WTC11 (cell line): ENCODE measurements around the gene ACOXL.

Experiments used
- ATF1 ChIP-seq: sonication (generic); formaldehyde crosslinking; IDR thresholded peaks from 2 replicates; pipeline ENCODE4 v1.8.1; 2023; ENCODE audit warnings: mild to moderate bottlenecking, moderate library complexity, missing genetic modification reagents
- CREM ChIP-seq: sonication (generic); formaldehyde crosslinking; IDR thresholded peaks from 2 replicates; pipeline ENCODE4 v1.8.1; 2022; ENCODE audit warnings: mild to moderate bottlenecking, missing genetic modification reagents, moderate library complexity
- FOXJ3 ChIP-seq: sonication (generic); formaldehyde crosslinking; IDR thresholded peaks from 2 replicates; pipeline ENCODE4 v1.9.0; 2021; ENCODE audit warnings: missing genetic modification reagents, mild to moderate bottlenecking, borderline replicate concordance
- FOXK1 ChIP-seq: sonication (generic); formaldehyde crosslinking; IDR thresholded peaks from 2 replicates; pipeline ENCODE4 v1.8.0; 2022; ENCODE audit warnings: mild to moderate bottlenecking, moderate library complexity, missing genetic modification reagents
- NR2C2 ChIP-seq: sonication (generic); formaldehyde crosslinking; IDR thresholded peaks from 2 replicates; pipeline ENCODE4 v1.8.0; 2022; ENCODE audit warnings: mild to moderate bottlenecking, missing genetic modification reagents
- NR3C1 ChIP-seq: sonication (generic); formaldehyde crosslinking; conservative IDR thresholded peaks from 2 replicates; pipeline ENCODE4 v1.8.1; 2023; ENCODE audit warnings: low read depth, mild to moderate bottlenecking, missing genetic modification reagents
- SMAD4 ChIP-seq: sonication (generic); formaldehyde crosslinking; IDR thresholded peaks from 2 replicates; pipeline ENCODE4 v1.8.0; 2022; ENCODE audit warnings: mild to moderate bottlenecking, missing genetic modification reagents
- ZNF121 ChIP-seq: sonication (generic); formaldehyde crosslinking; IDR thresholded peaks from 2 replicates; pipeline ENCODE4 v1.8.0; 2023; ENCODE audit warnings: missing genetic modification reagents
- TF ChIP-seq, protein P1 (sequence below): sonication (generic); formaldehyde crosslinking; IDR thresholded peaks from 2 replicates; pipeline ENCODE4 v1.8.1; 2022; ENCODE audit warnings: mild to moderate bottlenecking, moderate library complexity, missing genetic modification reagents
- TF ChIP-seq, protein P2 (sequence below): sonication (generic); formaldehyde crosslinking; IDR thresholded peaks from 2 replicates; pipeline ENCODE4 v1.8.1; 2023; ENCODE audit warnings: mild to moderate bottlenecking, missing genetic modification reagents, moderate library complexity
- TF ChIP-seq, protein P3 (sequence below): fragments of 200-600 bp; IDR thresholded peaks from 2 replicates; pipeline ENCODE4 v1.8.0; 2022; ENCODE audit warnings: antibody characterized with exemption
- TF ChIP-seq, protein P4 (sequence below): sonication (generic); formaldehyde crosslinking; IDR thresholded peaks from 2 replicates; pipeline ENCODE4 v1.8.1; 2023; ENCODE audit warnings: mild to moderate bottlenecking, missing genetic modification reagents, borderline replicate concordance
- TF ChIP-seq, protein P5 (sequence below): sonication (generic); formaldehyde crosslinking; conservative IDR thresholded peaks from 2 replicates; pipeline ENCODE4 v1.8.1; 2022; ENCODE audit warnings: mild to moderate bottlenecking, missing genetic modification reagents
- TF ChIP-seq, protein P6 (sequence below): sonication (generic); formaldehyde crosslinking; IDR thresholded peaks from 2 replicates; pipeline ENCODE4 v1.8.1; 2023; ENCODE audit warnings: mild to moderate bottlenecking, missing genetic modification reagents

DNA sequence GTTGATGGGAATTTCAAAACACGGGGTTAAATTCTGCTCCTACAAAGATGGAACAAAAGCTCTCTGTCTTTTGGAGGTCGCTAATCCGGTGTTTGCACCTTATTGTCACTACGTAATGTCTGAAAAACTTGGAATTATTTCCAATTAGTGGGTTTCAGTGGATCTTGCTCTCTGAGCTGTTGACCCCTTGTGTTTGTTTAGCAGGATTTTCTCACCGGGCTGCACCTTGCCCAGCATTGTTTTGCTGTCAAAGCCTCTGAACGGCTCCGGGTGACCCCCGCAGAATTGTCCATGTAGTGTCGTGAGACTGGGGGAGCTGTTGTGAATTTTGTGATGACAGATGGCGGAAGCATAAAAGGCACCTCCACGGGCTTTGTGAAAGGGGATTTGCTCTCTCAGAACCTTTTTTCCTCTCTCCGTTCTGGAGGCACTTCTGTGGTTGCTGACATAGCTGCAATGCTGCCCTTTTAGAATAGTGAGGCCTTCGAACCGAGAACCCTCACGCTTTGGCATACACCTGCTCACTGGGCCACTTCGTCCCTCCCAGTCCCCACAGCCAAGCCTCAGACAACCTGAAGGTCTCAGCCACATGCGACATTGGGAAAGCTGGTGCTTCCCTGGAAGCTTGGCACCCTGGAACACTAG, 129.4 kb downstream of the ACOXL start:
- TF ChIP-seq ZNF121 (CRISPR knock-in tag) (no peak), CREM (CRISPR knock-in tag) (no peak), NR2C2 (CRISPR knock-in tag) (no peak), ATF1 (no peak), FOXK1 (CRISPR knock-in tag) (no peak), FOXJ3 (CRISPR knock-in tag) (no peak), NR3C1 (no peak), SMAD4 (CRISPR knock-in tag) (no peak)
- TF ChIP-seq, protein P1, sequence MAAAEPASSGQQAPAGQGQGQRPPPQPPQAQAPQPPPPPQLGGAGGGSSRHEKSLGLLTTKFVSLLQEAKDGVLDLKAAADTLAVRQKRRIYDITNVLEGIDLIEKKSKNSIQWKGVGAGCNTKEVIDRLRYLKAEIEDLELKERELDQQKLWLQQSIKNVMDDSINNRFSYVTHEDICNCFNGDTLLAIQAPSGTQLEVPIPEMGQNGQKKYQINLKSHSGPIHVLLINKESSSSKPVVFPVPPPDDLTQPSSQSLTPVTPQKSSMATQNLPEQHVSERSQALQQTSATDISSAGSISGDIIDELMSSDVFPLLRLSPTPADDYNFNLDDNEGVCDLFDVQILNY: no peak
- TF ChIP-seq, protein P2, sequence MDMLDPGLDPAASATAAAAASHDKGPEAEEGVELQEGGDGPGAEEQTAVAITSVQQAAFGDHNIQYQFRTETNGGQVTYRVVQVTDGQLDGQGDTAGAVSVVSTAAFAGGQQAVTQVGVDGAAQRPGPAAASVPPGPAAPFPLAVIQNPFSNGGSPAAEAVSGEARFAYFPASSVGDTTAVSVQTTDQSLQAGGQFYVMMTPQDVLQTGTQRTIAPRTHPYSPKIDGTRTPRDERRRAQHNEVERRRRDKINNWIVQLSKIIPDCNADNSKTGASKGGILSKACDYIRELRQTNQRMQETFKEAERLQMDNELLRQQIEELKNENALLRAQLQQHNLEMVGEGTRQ (CRISPR knock-in tag): no peak
- TF ChIP-seq, protein P3, sequence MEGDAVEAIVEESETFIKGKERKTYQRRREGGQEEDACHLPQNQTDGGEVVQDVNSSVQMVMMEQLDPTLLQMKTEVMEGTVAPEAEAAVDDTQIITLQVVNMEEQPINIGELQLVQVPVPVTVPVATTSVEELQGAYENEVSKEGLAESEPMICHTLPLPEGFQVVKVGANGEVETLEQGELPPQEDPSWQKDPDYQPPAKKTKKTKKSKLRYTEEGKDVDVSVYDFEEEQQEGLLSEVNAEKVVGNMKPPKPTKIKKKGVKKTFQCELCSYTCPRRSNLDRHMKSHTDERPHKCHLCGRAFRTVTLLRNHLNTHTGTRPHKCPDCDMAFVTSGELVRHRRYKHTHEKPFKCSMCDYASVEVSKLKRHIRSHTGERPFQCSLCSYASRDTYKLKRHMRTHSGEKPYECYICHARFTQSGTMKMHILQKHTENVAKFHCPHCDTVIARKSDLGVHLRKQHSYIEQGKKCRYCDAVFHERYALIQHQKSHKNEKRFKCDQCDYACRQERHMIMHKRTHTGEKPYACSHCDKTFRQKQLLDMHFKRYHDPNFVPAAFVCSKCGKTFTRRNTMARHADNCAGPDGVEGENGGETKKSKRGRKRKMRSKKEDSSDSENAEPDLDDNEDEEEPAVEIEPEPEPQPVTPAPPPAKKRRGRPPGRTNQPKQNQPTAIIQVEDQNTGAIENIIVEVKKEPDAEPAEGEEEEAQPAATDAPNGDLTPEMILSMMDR: no peak
- TF ChIP-seq, protein P4, sequence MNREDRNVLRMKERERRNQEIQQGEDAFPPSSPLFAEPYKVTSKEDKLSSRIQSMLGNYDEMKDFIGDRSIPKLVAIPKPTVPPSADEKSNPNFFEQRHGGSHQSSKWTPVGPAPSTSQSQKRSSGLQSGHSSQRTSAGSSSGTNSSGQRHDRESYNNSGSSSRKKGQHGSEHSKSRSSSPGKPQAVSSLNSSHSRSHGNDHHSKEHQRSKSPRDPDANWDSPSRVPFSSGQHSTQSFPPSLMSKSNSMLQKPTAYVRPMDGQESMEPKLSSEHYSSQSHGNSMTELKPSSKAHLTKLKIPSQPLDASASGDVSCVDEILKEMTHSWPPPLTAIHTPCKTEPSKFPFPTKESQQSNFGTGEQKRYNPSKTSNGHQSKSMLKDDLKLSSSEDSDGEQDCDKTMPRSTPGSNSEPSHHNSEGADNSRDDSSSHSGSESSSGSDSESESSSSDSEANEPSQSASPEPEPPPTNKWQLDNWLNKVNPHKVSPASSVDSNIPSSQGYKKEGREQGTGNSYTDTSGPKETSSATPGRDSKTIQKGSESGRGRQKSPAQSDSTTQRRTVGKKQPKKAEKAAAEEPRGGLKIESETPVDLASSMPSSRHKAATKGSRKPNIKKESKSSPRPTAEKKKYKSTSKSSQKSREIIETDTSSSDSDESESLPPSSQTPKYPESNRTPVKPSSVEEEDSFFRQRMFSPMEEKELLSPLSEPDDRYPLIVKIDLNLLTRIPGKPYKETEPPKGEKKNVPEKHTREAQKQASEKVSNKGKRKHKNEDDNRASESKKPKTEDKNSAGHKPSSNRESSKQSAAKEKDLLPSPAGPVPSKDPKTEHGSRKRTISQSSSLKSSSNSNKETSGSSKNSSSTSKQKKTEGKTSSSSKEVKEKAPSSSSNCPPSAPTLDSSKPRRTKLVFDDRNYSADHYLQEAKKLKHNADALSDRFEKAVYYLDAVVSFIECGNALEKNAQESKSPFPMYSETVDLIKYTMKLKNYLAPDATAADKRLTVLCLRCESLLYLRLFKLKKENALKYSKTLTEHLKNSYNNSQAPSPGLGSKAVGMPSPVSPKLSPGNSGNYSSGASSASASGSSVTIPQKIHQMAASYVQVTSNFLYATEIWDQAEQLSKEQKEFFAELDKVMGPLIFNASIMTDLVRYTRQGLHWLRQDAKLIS: no peak
- TF ChIP-seq, protein P5, sequence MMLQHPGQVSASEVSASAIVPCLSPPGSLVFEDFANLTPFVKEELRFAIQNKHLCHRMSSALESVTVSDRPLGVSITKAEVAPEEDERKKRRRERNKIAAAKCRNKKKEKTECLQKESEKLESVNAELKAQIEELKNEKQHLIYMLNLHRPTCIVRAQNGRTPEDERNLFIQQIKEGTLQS (CRISPR knock-in tag): no peak
- TF ChIP-seq, protein P6, sequence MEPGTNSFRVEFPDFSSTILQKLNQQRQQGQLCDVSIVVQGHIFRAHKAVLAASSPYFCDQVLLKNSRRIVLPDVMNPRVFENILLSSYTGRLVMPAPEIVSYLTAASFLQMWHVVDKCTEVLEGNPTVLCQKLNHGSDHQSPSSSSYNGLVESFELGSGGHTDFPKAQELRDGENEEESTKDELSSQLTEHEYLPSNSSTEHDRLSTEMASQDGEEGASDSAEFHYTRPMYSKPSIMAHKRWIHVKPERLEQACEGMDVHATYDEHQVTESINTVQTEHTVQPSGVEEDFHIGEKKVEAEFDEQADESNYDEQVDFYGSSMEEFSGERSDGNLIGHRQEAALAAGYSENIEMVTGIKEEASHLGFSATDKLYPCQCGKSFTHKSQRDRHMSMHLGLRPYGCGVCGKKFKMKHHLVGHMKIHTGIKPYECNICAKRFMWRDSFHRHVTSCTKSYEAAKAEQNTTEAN (CRISPR knock-in tag): no peak
